NB4 (cell line): ENCODE results near the gene CAVIN4.

Experiments
- CTCF ChIP-seq: IDR thresholded peaks from one replicate; pipeline ENCODE4 v1.5.1; 2012; ENCODE audit warnings: low read depth, low read length
- MAX ChIP-seq: IDR thresholded peaks from 2 replicates; pipeline ENCODE4 v1.6.1; 2011; ENCODE audit warnings: low read depth, low read length
- POLR2A ChIP-seq: IDR thresholded peaks from 2 replicates; pipeline ENCODE4 v1.6.1; 2011; ENCODE audit warnings: mild to moderate bottlenecking; ENCODE audit not compliant: insufficient read length; ENCODE audit errors: extremely low read depth

- TF ChIP-seq CTCF (no peak), POLR2A (no peak), MAX (no peak)
These were observed 20.8 kb upstream of the CAVIN4 start for GRCh38 chr9:100557053-100557452.
